GM23338 (cell line): ENCODE results near the gene PAQR6. TPM values are rescaled to one million over a fixed set of nuclear protein-coding genes. Genes with fewer than 3 reads are reported as not detected.

Source experiments
- ATAC-seq: fragments of 200-7000 bp; cut with Tn5 transposase; 3 replicates; pipeline ENCODE4 v1.9.1; 2020
- DNase-seq: peaks from one replicate; pipeline ENCODE4 v3.0.0-alpha.2; 2015; ENCODE audit warnings: low spot score
- H2AFZ ChIP-seq: fragments of 200-600 bp; sonication (generic); 2 replicates; pipeline ENCODE4 v1.8.0; 2016; ENCODE audit warnings: antibody characterized with exemption, mild to moderate bottlenecking, moderate library complexity
- H3F3A ChIP-seq: fragments of 200-600 bp; sonication (generic); replicated peaks from 2 replicates; pipeline ENCODE4 v1.8.0; 2017; ENCODE audit warnings: antibody characterized with exemption, mixed run types, low read depth
- H3K27ac ChIP-seq: fragments of 200-600 bp; sonication (generic); 2 replicates; pipeline ENCODE4 v1.6.1; 2016; ENCODE audit warnings: low read depth
- H3K27me3 ChIP-seq: fragments of 200-600 bp; sonication (generic); 2 replicates; pipeline ENCODE4 v1.8.0; 2016; ENCODE audit warnings: mild to moderate bottlenecking, mixed run types, moderate library complexity; ENCODE audit not compliant: insufficient read depth
- H3K36me3 ChIP-seq: fragments of 200-600 bp; sonication (generic); 2 replicates; pipeline ENCODE4 v1.8.0; 2016; ENCODE audit warnings: mild to moderate bottlenecking; ENCODE audit not compliant: insufficient read depth
- H3K4me1 ChIP-seq: fragments of 200-600 bp; sonication (generic); 2 replicates; pipeline ENCODE4 v1.8.0; 2016; ENCODE audit warnings: mild to moderate bottlenecking, moderate library complexity; ENCODE audit not compliant: insufficient read depth
- H3K4me2 ChIP-seq: fragments of 200-600 bp; sonication (generic); 2 replicates; pipeline ENCODE4 v1.7.1; 2017; ENCODE audit warnings: mixed run types
- H3K4me3 ChIP-seq: fragments of 200-600 bp; sonication (generic); 2 replicates; pipeline ENCODE4 v1.6.1; 2016; ENCODE audit warnings: mixed run types
- H3K79me2 ChIP-seq: fragments of 200-600 bp; sonication (generic); replicated peaks from 2 replicates; pipeline ENCODE4 v1.8.0; 2017; ENCODE audit warnings: mild to moderate bottlenecking; ENCODE audit not compliant: insufficient read depth
- H3K9me2 ChIP-seq: fragments of 200-600 bp; sonication (generic); 2 replicates; pipeline ENCODE4 v1.8.0; 2017; ENCODE audit not compliant: insufficient read depth
- H4K20me1 ChIP-seq: fragments of 200-600 bp; sonication (generic); replicated peaks from 2 replicates; pipeline ENCODE4 v1.8.0; 2017; ENCODE audit warnings: mild to moderate bottlenecking; ENCODE audit not compliant: insufficient read depth
- H3K27ac Mint-ChIP-seq: 2 replicates; pipeline ENCODE4 v1.8.0; 2020; ENCODE audit warnings: inconsistent platforms, mild to moderate bottlenecking, moderate library complexity, mixed read lengths
- H3K27me3 Mint-ChIP-seq: 3 replicates; pipeline ENCODE4 v1.8.0; 2022; ENCODE audit warnings: low read depth, mild to moderate bottlenecking, moderate library complexity, mixed read lengths, inconsistent platforms; ENCODE audit not compliant: insufficient read depth, poor library complexity
- H3K36me3 Mint-ChIP-seq: 3 replicates; pipeline ENCODE4 v1.8.0; 2021; ENCODE audit warnings: low read depth, mild to moderate bottlenecking, inconsistent platforms, moderate library complexity, mixed read lengths
- H3K4me1 Mint-ChIP-seq: 3 replicates; pipeline ENCODE4 v1.8.0; 2020; ENCODE audit warnings: mild to moderate bottlenecking, inconsistent platforms, mixed read lengths
- H3K4me3 Mint-ChIP-seq: 3 replicates; pipeline ENCODE4 v1.8.0; 2021; ENCODE audit warnings: moderate library complexity, mild to moderate bottlenecking, inconsistent platforms, mixed read lengths
- H3K9me3 Mint-ChIP-seq: 3 replicates; pipeline ENCODE4 v1.8.0; 2020; ENCODE audit warnings: moderate library complexity, mild to moderate bottlenecking, inconsistent platforms, mixed read lengths
- CREB1 ChIP-seq: fragments of 250-450 bp; sonication (Bioruptor Pico); IDR thresholded peaks from 2 replicates; pipeline ENCODE4 v1.5.0; 2020; ENCODE audit warnings: low read depth, mild to moderate bottlenecking, moderate library complexity
- ETS1 ChIP-seq: IDR thresholded peaks from 2 replicates; pipeline ENCODE4 v1.6.1; 2016; ENCODE audit warnings: antibody characterized with exemption
- EZH2 ChIP-seq: fragments of 200-600 bp; sonication (generic); IDR thresholded peaks from one replicate; pipeline ENCODE4 v1.8.0; 2017; ENCODE audit warnings: antibody characterized with exemption, mild to moderate bottlenecking, low read depth; ENCODE audit not compliant: unreplicated experiment
- EZH2phosphoT487 ChIP-seq: fragments of 200-600 bp; sonication (generic); IDR thresholded peaks from one replicate; pipeline ENCODE4 v1.8.1; 2018; ENCODE audit warnings: antibody characterized with exemption; ENCODE audit not compliant: unreplicated experiment
- JUNB ChIP-seq: IDR thresholded peaks from one replicate; pipeline ENCODE4 v1.6.1; 2016; ENCODE audit warnings: antibody characterized with exemption; ENCODE audit not compliant: unreplicated experiment
- NANOG ChIP-seq: IDR thresholded peaks from 2 replicates; pipeline ENCODE4 v1.6.1; 2016; ENCODE audit warnings: antibody characterized with exemption, borderline replicate concordance
- POLR2AphosphoS5 ChIP-seq: IDR thresholded peaks from 2 replicates; pipeline ENCODE4 v1.6.1; 2016; ENCODE audit warnings: antibody characterized with exemption, low read depth
- REST ChIP-seq: IDR thresholded peaks from one replicate; pipeline ENCODE4 v1.6.1; 2018; ENCODE audit warnings: antibody characterized with exemption; ENCODE audit not compliant: unreplicated experiment
- STAT1 ChIP-seq: IDR thresholded peaks from one replicate; pipeline ENCODE4 v1.6.1; 2016; ENCODE audit warnings: antibody characterized with exemption; ENCODE audit not compliant: unreplicated experiment
- ZNF114 ChIP-seq: fragments of 250-450 bp; sonication (Bioruptor Pico); IDR thresholded peaks from 2 replicates; pipeline ENCODE4 v1.5.0; 2020; ENCODE audit warnings: mild to moderate bottlenecking, moderate library complexity
- ZNF331 ChIP-seq: fragments of 250-450 bp; sonication (Bioruptor Pico); IDR thresholded peaks from 2 replicates; pipeline ENCODE4 v1.5.0; 2020; ENCODE audit warnings: low read depth, mild to moderate bottlenecking, moderate library complexity
- polyA plus RNA-seq: library from polyadenylated mRNA; unstranded; fragments of >200 nt; fragmentation: Nextera tagmentation; extraction: Ambion mirVana; gene quantifications from 2 replicates; pipeline ENCODE4 v1.2.1, GENCODE V29; 2016
- total RNA-seq: library from RNA; depleted of rRNA; stranded (reverse); fragments of >200 nt; shearing (Covaris generic); gene quantifications from 2 replicates; pipeline ENCODE4 v1.2.3, GENCODE V29; 2014
- TF ChIP-seq, protein P1 (sequence below), 2 experiments: fragments of 200-600 bp in 1 of 2; sonication (generic) in 1 of 2; conservative IDR thresholded peaks; 2 replicates each; pipeline versions ENCODE4 v1.5.1 to v1.6.1; 2016 to 2017; ENCODE audit warnings: antibody characterized with exemption in 2 of 2, low read depth in 2 of 2, mild to moderate bottlenecking in 2 of 2, moderate library complexity in 1 of 2
- TF ChIP-seq, protein P2 (sequence below): fragments of 250-450 bp; sonication (Bioruptor Pico); IDR thresholded peaks from 2 replicates; pipeline ENCODE4 v1.5.0; 2020; ENCODE audit warnings: mild to moderate bottlenecking, moderate library complexity

PAQR6 gene
- total and polyA plus RNA-seq, 2 experiments from 2014 or later: 2.4 to 4.2 TPM

- Histone ChIP-seq H4K20me1 (no peaks in the 10 kb centered on the region), H3K4me2 (no peak overlapping the region), H3K79me2 (0 out of 2 replicates have a peak, but pooled peaks cover 5% of the 10 kb centered on the region), H3K4me1 (no peaks in the 10 kb centered on the region), H3K4me3 (no peak overlapping the region), H3K27ac (peak overlapping the region; percentile 47), H2AFZ (no peak overlapping the region), H3K27me3 (no peaks in the 10 kb centered on the region), H3K36me3 (peaks cover 11% of the 10 kb centered on the region; the same call in 1 of the 2 replicates), H3F3A (peaks cover 18% of the 10 kb centered on the region), H3K9me2 (no peaks in the 10 kb centered on the region)
- H3K9me3 Mint-ChIP-seq: no peaks in the 10 kb centered on the region
- peaks cover 4% of the 10 kb centered on the region; the same call in 2 of the 3 replicates for H3K4me1 Mint-ChIP-seq
- peaks cover 35% of the 10 kb centered on the region for H3K36me3 Mint-ChIP-seq
- TF ChIP-seq REST (no peak), EZH2phosphoT487 (no peak), EZH2 (no peak), STAT1 (no peak), CREB1 (CRISPR knock-in tag) (no peak), ZNF331 (no peak), POLR2AphosphoS5 (no peak), ZNF114 (CRISPR knock-in tag) (no peak), NANOG (no peak), JUNB (no peak), ETS1 (no peak)
- TF ChIP-seq, protein P1, sequence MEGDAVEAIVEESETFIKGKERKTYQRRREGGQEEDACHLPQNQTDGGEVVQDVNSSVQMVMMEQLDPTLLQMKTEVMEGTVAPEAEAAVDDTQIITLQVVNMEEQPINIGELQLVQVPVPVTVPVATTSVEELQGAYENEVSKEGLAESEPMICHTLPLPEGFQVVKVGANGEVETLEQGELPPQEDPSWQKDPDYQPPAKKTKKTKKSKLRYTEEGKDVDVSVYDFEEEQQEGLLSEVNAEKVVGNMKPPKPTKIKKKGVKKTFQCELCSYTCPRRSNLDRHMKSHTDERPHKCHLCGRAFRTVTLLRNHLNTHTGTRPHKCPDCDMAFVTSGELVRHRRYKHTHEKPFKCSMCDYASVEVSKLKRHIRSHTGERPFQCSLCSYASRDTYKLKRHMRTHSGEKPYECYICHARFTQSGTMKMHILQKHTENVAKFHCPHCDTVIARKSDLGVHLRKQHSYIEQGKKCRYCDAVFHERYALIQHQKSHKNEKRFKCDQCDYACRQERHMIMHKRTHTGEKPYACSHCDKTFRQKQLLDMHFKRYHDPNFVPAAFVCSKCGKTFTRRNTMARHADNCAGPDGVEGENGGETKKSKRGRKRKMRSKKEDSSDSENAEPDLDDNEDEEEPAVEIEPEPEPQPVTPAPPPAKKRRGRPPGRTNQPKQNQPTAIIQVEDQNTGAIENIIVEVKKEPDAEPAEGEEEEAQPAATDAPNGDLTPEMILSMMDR (conservative IDR thresholded peaks at IDR 0.05; ENCODE audit: low read depth in 2 of 2): no peak
- TF ChIP-seq, protein P2, sequence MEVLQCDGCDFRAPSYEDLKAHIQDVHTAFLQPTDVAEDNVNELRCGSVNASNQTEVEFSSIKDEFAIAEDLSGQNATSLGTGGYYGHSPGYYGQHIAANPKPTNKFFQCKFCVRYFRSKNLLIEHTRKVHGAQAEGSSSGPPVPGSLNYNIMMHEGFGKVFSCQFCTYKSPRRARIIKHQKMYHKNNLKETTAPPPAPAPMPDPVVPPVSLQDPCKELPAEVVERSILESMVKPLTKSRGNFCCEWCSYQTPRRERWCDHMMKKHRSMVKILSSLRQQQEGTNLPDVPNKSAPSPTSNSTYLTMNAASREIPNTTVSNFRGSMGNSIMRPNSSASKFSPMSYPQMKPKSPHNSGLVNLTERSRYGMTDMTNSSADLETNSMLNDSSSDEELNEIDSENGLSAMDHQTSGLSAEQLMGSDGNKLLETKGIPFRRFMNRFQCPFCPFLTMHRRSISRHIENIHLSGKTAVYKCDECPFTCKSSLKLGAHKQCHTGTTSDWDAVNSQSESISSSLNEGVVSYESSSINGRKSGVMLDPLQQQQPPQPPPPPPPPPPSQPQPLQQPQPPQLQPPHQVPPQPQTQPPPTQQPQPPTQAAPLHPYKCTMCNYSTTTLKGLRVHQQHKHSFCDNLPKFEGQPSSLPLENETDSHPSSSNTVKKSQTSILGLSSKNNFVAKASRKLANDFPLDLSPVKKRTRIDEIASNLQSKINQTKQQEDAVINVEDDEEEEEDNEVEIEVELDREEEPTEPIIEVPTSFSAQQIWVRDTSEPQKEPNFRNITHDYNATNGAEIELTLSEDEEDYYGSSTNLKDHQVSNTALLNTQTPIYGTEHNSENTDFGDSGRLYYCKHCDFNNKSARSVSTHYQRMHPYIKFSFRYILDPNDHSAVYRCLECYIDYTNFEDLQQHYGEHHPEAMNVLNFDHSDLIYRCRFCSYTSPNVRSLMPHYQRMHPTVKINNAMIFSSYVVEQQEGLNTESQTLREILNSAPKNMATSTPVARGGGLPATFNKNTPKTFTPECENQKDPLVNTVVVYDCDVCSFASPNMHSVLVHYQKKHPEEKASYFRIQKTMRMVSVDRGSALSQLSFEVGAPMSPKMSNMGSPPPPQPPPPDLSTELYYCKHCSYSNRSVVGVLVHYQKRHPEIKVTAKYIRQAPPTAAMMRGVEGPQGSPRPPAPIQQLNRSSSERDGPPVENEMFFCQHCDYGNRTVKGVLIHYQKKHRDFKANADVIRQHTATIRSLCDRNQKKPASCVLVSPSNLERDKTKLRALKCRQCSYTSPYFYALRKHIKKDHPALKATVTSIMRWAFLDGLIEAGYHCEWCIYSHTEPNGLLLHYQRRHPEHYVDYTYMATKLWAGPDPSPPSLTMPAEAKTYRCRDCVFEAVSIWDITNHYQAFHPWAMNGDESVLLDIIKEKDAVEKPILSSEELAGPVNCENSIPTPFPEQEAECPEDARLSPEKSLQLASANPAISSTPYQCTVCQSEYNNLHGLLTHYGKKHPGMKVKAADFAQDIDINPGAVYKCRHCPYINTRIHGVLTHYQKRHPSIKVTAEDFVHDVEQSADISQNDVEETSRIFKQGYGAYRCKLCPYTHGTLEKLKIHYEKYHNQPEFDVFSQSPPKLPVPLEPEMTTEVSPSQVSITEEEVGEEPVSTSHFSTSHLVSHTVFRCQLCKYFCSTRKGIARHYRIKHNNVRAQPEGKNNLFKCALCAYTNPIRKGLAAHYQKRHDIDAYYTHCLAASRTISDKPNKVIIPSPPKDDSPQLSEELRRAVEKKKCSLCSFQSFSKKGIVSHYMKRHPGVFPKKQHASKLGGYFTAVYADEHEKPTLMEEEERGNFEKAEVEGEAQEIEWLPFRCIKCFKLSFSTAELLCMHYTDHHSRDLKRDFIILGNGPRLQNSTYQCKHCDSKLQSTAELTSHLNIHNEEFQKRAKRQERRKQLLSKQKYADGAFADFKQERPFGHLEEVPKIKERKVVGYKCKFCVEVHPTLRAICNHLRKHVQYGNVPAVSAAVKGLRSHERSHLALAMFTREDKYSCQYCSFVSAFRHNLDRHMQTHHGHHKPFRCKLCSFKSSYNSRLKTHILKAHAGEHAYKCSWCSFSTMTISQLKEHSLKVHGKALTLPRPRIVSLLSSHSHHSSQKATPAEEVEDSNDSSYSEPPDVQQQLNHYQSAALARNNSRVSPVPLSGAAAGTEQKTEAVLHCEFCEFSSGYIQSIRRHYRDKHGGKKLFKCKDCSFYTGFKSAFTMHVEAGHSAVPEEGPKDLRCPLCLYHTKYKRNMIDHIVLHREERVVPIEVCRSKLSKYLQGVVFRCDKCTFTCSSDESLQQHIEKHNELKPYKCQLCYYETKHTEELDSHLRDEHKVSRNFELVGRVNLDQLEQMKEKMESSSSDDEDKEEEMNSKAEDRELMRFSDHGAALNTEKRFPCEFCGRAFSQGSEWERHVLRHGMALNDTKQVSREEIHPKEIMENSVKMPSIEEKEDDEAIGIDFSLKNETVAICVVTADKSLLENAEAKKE (CRISPR knock-in tag): no peak
- H3K27ac Mint-ChIP-seq: no peak overlapping the region
- peaks cover 6% of the 10 kb centered on the region for H3K27me3 Mint-ChIP-seq
- DNase-seq (no peak), ATAC-seq (no peak)
- H3K4me3 Mint-ChIP-seq: no peak overlapping the region
These were observed 17.9 kb downstream of the PAQR6 start for GRCh38 chr1:156229809-156230472.
